Stimulated activated CD4-positive, alpha-beta T cell treated with anti-CD3 and anti-CD28 coated beads, Interleukin-1b, Interleukin-23, amount 100 ng/mL, for 4 hours (primary cell): Measurements from ENCODE around the gene TAF1D.

Source experiments
- DNase-seq, 2 donors: peaks; one replicate each; pipeline ENCODE4 v3.0.0-alpha.2; 2020; ENCODE audit warnings: low read depth in 2 of 2

Gene TAF1D

DNA sequence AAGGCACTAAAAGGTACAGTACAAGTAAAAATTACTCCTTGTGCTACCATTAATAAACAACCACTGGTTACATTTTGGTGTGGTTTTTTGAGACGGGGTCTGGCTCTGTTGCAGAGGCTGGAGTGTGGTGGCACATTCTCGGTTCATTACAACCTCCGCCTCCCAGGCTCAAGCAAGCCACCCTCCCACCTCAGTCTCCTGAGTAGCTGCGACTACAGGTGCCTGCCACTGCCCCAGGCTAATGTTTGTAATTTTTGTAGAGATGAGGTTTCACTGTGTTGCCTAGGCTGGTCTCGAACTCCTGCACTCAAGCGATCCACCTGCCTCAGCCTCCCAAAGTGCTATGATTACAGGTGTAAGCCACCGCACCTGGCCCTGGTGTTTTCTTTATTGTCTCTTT is 20.8 kb downstream of the TAF1D start:
- DNase-seq: no peak

DNA sequence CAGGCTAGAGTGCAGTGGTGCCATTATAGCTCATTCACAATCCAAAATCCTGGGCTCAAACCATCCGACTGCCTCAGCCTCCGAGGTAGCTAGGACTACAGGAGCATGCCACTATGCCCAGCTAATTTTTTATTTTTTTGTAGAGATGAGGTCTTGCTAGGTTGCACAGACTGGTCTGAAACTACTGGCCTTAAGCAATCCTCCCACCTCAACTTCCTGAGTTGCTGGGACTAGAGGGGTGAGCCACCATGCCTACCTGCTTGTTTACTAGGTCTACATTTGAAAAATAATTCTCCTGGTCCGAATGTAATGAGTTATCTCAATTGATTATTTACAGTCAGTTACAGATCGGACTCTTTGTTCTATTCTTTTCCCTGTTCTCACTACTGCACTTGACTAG is 22.0 kb downstream of the TAF1D start:
- no peak for DNase-seq

DNA sequence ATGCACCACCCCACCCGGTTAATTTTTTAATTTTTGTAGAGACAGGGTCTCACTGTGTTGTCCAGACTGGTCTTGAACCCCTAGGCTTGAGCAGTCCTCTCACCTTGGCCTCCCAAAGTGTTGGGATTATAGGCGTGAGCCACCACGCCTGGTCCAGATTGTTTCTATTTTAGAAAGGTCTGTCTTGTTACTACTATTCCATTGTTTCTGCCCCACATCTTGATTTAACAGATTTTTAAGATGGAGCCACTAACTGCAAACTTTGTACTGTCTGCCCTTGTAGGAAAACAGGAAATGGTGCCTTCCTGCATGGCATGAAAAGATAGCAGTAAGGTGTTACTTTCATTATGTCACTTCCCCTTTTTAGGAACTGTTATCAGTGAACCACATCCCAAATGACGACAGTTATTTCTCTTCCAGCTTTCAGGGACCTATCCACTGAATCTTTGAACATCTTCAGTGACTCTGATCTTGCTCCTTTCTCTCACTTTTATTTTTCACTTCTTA is 23.2 kb downstream of the TAF1D start:
- DNase-seq: no peak

DNA sequence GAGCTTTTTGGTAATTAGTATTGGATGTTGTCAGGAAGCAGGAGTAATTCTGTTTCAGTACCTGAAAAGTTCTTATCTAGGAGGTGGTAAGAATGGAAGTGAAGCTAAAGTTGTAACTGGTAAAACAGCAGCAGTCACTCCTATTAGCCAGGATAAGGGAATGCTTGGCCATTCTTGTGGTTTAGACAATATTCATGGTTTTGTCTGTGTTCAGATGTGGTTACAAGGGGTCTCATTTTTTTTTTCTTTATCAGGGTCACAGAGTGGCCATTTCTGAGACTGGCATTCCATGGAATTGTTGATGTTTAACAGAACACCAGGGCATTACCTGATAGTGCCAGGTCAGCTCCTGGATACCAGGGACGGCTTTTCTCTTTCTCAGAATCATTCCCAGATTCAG is 23.8 kb downstream of the TAF1D start:
- DNase-seq: no peak

DNA sequence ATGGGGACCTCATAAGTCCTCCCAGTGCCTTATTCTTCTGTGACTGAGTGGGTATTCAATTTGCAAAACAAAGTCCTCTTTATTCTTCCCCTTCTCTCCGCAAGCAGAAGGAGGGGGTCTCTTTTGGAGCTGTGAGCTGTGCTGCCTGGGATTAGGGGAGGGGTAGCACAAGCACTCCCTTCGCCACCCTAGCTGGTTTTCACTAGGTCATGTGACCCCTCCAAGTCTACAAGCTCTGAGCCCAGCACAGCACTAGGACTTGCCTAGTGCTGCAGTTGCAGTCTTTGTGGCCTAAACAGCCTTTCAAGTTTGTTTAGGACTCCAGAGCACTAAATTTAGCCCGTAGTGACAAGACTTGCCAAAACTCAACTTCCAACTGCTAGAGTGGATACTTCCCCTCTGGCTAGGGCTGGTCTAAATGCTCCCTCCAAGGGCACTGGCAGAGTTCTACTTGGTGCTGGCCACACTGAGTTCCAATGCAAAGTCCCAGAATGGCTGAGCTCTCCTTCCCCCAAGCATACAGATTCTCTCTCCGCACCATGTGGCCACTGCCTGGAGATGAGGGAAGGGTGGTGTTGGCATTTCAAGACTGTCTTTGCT is 25.4 kb downstream of the TAF1D start:
- DNase-seq: no peak

DNA sequence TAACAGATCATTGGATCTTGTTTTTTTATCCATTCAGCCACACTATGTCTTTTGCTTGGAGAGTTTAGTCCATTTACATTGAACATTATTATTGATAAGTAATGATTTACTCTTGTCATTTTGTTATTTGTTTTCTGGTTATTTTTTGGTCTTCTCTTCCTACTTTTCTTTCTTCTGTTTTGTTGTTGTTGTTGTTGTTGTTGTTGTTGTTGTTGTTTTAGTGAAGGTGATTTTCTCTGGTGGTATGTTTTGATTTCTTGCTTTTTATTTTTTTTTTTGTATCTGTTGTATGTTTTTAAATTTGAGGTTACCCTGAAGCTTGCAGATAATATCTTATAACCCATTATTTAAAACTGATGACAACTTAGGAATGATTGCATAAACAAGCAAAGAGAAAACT is 28.6 kb downstream of the TAF1D start:
- no peak for DNase-seq

DNA sequence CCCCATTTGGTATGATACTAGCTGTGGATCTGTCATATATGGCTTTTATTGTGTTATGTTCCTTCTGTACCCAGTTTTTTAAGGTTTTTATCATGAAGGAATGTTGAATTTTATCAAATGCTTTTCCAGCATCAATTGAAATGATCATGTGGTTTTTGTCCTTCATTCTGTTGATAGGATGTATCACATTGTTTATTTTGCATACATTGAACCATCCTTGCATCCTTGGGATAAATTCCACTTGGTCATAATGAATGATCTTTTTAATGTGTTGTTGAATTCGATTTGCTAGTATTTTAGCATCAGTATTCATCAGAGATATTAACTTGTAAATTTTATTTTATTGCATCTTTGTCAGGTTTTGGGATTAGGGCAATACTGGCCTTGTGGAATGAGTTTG is 31.1 kb downstream of the TAF1D start:
- DNase-seq: no peak

DNA sequence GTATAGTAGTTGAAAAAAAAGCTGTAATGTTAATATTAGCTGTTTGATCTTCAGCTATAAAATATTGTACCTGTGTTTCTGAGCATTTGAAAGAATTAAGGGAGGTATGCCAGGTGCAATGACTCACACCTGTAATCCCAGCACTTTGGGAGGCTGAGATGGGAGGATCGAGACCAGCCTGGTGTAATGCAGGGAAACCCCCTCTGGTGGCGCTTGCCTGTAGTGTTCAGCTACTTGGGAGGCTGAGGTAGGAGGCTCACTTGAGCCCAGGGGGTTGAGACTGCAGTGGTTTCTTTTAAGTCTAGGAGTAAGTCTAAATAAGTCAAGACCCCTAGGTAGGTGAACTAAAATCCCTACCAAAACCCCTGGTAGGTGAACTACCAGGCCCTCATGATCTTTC is 37.1 kb downstream of the TAF1D start:
- DNase-seq: no peak

DNA sequence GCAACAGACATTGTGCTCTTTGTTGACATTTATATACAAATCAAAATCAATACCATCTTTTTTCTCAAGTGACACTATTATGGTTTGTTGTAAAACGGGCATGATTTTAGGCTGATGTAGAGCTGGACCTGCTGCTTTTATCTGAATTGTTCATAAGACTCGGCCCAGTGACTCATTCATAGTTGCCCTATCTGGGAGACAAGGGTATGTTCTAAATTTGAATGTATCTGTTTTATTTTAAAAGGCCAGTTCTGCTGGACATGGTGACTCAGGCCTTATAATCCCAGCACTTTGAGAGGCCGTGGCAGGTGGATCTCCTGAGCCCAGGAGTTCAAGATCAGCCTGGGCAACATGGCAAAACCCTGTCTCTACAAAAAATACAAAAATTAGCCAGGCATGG is 40.5 kb downstream of the TAF1D start:
- no peak for DNase-seq

DNA sequence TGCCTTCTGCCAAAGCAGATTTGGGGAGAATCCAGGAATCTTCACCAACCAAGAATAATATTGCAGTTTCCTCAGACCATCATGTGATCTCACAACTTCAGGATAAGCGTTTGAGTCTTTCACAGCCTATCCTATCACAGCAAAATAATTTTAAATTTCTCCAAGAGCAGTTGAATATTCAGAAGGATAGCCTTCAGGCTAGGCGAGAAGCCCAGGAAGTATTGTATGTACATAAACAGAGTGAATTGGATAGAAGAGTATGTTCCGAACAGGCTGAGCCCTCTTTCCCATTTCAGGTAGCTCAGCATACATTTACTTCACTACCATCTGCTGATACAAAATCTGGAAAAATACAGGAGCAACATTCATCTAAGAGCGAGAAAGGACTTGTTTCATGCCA is 43.7 kb downstream of the TAF1D start:
- DNase-seq: no peak

DNA sequence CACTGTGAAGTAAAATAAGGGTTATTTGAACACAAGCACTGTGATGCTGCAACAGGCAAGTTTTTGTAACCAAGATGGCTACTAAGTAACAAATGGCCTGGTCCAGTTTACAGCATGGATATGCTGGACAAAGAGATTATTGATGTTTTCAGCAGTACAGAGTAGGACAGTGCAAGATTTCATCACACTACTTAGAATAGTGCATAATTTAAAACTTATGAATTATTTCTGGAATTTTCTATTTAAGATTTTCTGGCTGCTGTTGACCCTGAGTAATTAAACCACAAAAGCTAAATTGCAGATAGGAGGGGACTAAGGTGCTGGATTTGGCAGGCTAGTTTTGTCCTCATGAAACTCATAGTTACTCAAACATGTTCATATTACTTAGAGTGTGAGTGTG is 46.7 kb downstream of the TAF1D start:
- DNase-seq: no peak

DNA sequence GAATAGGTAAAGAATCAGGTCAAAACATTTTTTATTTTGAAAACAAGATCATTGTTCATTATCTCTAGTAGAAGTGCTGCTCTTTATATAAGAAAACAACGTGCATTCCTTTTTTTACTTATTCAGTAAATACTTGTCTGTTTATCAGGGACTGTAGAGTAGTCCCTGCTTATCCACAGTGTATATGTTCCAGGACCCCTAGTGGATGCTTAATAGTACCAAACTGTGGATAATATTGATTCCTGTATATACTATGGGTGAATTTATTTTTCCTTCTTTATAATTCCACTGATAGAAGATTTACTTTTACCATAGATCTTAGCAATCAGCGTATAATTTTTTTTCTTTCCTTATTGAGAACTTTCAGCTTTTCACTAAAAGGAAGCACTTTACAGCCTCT is 47.2 kb downstream of the TAF1D start:
- no peak for DNase-seq

DNA sequence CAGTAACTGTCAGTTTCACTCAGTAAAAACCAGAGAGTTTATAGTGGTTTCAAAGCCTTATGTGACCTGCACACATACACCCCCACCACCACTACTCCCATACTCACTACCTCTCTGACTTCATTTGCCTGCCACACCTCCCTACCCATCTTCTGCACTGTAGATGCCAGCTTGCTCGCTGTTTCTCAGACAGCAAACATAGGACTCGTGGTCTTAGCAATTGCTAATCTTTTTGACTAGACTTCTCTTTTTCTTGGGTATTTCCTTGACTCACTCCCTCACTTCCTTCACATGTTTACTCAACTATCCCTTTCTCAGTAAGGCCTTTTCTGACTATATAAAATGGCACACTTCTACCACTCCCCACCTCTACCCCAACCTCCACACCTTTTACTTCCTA is 52.1 kb downstream of the TAF1D start:
- no peak for DNase-seq

DNA sequence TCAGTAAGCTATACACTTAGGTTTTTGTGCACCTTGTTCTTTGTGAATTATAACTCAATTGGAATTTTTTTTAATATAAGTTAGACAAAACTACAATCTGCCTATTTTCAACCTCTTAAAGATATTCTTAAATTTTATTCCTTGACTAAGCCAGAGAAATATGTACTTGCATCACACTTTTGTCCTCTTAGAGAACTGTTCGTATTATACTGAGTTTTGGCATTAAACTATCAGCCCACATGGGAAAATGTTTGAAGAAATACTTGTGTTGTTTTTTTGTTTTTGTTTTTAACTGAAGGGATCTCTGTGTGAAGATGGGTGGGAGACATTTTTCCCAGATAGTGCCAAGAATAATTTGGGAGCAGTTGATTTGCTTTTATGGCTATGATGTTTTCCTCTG is 54.5 kb downstream of the TAF1D start:
- DNase-seq: no peak

DNA sequence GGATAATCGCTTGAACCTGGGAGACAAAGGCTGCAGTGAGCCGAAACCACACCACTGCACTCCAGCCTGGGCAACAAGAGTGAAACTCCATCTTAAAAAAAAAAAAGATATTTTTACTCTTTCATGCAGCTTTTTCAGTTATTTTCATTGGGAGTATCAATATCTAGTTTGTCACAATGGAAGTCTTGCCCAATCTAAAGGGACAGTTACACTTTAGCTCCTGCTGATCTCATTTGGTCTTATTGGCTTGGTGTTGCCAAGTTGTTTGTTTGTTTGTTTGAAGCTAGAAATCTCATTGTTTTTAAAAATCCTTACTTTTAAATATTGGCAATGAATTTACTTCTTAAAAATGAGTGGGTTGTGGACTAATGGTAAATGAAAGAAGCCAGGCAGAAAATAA is 55.1 kb downstream of the TAF1D start:
- DNase-seq: no peak
